Retinal pigment epithelial cell (primary cell): ENCODE measurements around the gene TMEM214.

ENCODE experiments used
- DNase-seq: peaks from one replicate; pipeline ENCODE4 v3.0.0-alpha.2; 2010; ENCODE audit warnings: low read depth
- H3K4me3 ChIP-seq: 2 replicates; pipeline ENCODE4 v1.5.1; 2011; ENCODE audit warnings: mild to moderate bottlenecking, low read length, control low read depth, moderate library complexity
- CTCF ChIP-seq: conservative IDR thresholded peaks from 2 replicates; pipeline ENCODE4 v1.5.1; 2011; ENCODE audit warnings: low read depth, low read length, control low read depth, inconsistent platforms

TMEM214 gene

GRCh38 chr2:27032495-27033252, at the start of gene TMEM214:
TMEM214 (plus strand) TSS chr2:27032965; CDS start chr2:27033016, 51 bp downstream.
- DNase-seq, result peak; percentile 52
- H3K4me3 ChIP-seq, result peak within 1 kb of the TSS; percentile 97
- TF ChIP-seq CTCF, result no peak

- TF ChIP-seq CTCF, result no peak
- no peak for DNase-seq
Observed at GRCh38 chr2:26983746-26984145, 49.0 kb upstream of the TMEM214 start.

GRCh38 chr2:26985807-26986206, 47.0 kb upstream of the TMEM214 start:
- no peak for DNase-seq
- H3K4me3 ChIP-seq, result no peak overlapping the region
- no peak for TF ChIP-seq CTCF

More at GRCh38 chr2:26983746-26984145, 49.0 kb upstream of the TMEM214 start:
- H3K4me3 ChIP-seq, result no peak overlapping the region

GRCh38 chr2:26986576-26986975, 46.2 kb upstream of the TMEM214 start:
- no peak overlapping the region for H3K4me3 ChIP-seq
- DNase-seq, result no peak
- TF ChIP-seq CTCF, result no peak

GRCh38 chr2:26988058-26988860, 44.5 kb upstream of the TMEM214 start:
- TF ChIP-seq CTCF, result no peak
- peak; percentile 79 for DNase-seq
- H3K4me3 ChIP-seq, result no peak overlapping the region

GRCh38 chr2:26989156-26989555, 43.6 kb upstream of the TMEM214 start:
- TF ChIP-seq CTCF, result no peak
- no peak overlapping the region for H3K4me3 ChIP-seq
- DNase-seq, result no peak

- no peak overlapping the region for H3K4me3 ChIP-seq
- no peak for DNase-seq
Observed at GRCh38 chr2:26991717-26992116, 41.0 kb upstream of the TMEM214 start.

More at GRCh38 chr2:26991717-26992116, 41.0 kb upstream of the TMEM214 start:
- no peak for TF ChIP-seq CTCF
